ENCODE data around the gene SLC6A13.
"Not testable (repeated sequence)": the region's sequence is repeated elsewhere in the genome, so short reads cannot be mapped to it uniquely, and the experiment has no call there.

SLC6A13 gene

GRCh38 chr12:197911-198695 is 64.5 kb downstream of the SLC6A13 start:
- DNase-seq (ENCODE audit: low spot score) = no peak

- no peak for DNase-seq (ENCODE audit: low spot score)
These were observed 65.3 kb downstream of the SLC6A13 start for GRCh38 chr12:197347-197746.

GRCh38 chr12:196436-196835 is 66.2 kb downstream of the SLC6A13 start:
- no peak for DNase-seq (ENCODE audit: low spot score)

- no peak for DNase-seq (ENCODE audit: low spot score)
These were observed 66.7 kb downstream of the SLC6A13 start for GRCh38 chr12:195951-196350.

GRCh38 chr12:195156-195555 is 67.5 kb downstream of the SLC6A13 start:
- no peak for DNase-seq (ENCODE audit: low spot score)

GRCh38 chr12:194276-194675 is 68.4 kb downstream of the SLC6A13 start:
- DNase-seq (ENCODE audit: low spot score) = no peak

- DNase-seq (ENCODE audit: low spot score) = no peak
These were observed 69.4 kb downstream of the SLC6A13 start for GRCh38 chr12:193261-193660.

GRCh38 chr12:191541-191940 is 71.1 kb downstream of the SLC6A13 start:
- DNase-seq (ENCODE audit: low spot score) = no peak

GRCh38 chr12:190881-191280 is 71.8 kb downstream of the SLC6A13 start:
- no peak for DNase-seq (ENCODE audit: low spot score)

GRCh38 chr12:189622-189962 is 73.0 kb downstream of the SLC6A13 start:
- DNase-seq (ENCODE audit: low spot score) = no peak

GRCh38 chr12:188910-189621 is 73.6 kb downstream of the SLC6A13 start:
- DNase-seq (ENCODE audit: low spot score) = no peak

GRCh38 chr12:187986-188909 is 74.4 kb downstream of the SLC6A13 start:
- DNase-seq (ENCODE audit: low spot score) = not testable (repeated sequence)

GRCh38 chr12:186006-186625 is 76.5 kb downstream of the SLC6A13 start:
- DNase-seq (ENCODE audit: low spot score) = no peak

- DNase-seq (ENCODE audit: low spot score) = no peak
These were observed 77.1 kb downstream of the SLC6A13 start for GRCh38 chr12:185576-185955.

- no peak for DNase-seq (ENCODE audit: low spot score)
These were observed 77.6 kb downstream of the SLC6A13 start for GRCh38 chr12:184811-185575.

GRCh38 chr12:182381-182892 is 80.2 kb downstream of the SLC6A13 start:
- DNase-seq (ENCODE audit: low spot score) = peak; percentile 76

- DNase-seq (ENCODE audit: low spot score) = no peak
These were observed 80.7 kb downstream of the SLC6A13 start for GRCh38 chr12:181921-182320.

- DNase-seq (ENCODE audit: low spot score) = peak; percentile 61
These were observed 82.2 kb downstream of the SLC6A13 start for GRCh38 chr12:180445-180844.

- no peak for DNase-seq (ENCODE audit: low spot score)
These were observed 82.8 kb downstream of the SLC6A13 start for GRCh38 chr12:179885-180284.

GRCh38 chr12:179131-179884 is 83.3 kb downstream of the SLC6A13 start:
- peak; percentile 53 for DNase-seq (ENCODE audit: low spot score)

GRCh38 chr12:178829-179109 is 83.9 kb downstream of the SLC6A13 start:
- DNase-seq (ENCODE audit: low spot score) = no peak
